Activated T-helper 1 cell treated with anti-CD3 and anti-CD28 coated beads, Interleukin-12 subunit alpha, Interleukin-12 subunit beta, Interleukin-2, Interleukin-4 antibody, amounts not matched to agents 30 ng/mL and 10 ng/mL and 1 ng/mL, durations not matched to agents 14 hours and 24 hours and 36 hours (primary cell): Measurements from ENCODE around the gene TMEM198. TPM values are rescaled to one million over a fixed set of nuclear protein-coding genes. Genes with fewer than 3 reads are reported as not detected.

Experiments
- DNase-seq: peaks from one replicate; pipeline ENCODE4 v3.0.0; 2021; ENCODE audit warnings: low spot score
- H3K27ac Mint-ChIP-seq: one replicate; pipeline ENCODE4 v1.8.0; 2021; ENCODE audit warnings: mild to moderate bottlenecking, mixed read lengths
- H3K27me3 Mint-ChIP-seq: one replicate; pipeline ENCODE4 v1.8.0; 2022; ENCODE audit warnings: mild to moderate bottlenecking, moderate library complexity, mixed read lengths; ENCODE audit not compliant: insufficient read depth
- H3K36me3 Mint-ChIP-seq: one replicate; pipeline ENCODE4 v1.8.0; 2021; ENCODE audit warnings: low read depth, mixed read lengths
- H3K4me1 Mint-ChIP-seq: one replicate; pipeline ENCODE4 v1.8.0; 2021; ENCODE audit warnings: low read depth, mixed read lengths
- H3K4me3 Mint-ChIP-seq: one replicate; pipeline ENCODE4 v1.8.0; 2021; ENCODE audit warnings: mild to moderate bottlenecking, moderate library complexity, mixed read lengths
- H3K9me3 Mint-ChIP-seq: one replicate; pipeline ENCODE4 v1.8.0; 2021; ENCODE audit warnings: mixed read lengths
- intact Hi-C: fragments of 100-400 bp; cut with micrococcal nuclease; formaldehyde crosslinking; loops from one replicate; pipeline ENCODE4 v1.15.1; 2024
- total RNA-seq: library from RNA; stranded (reverse); gene quantifications from 2 replicates; pipeline ENCODE4 v1.2.3, GENCODE V29; 2022

Gene TMEM198
- total RNA-seq, 1 donor from 2014 or later = 3.3 TPM

- Mint-ChIP-seq H3K27ac (no peak overlapping the region), H3K27me3 (peaks cover 68% of the 10 kb centered on the region), H3K4me1 (no peaks in the 10 kb centered on the region), H3K4me3 (no peak overlapping the region), H3K36me3 (no peaks in the 10 kb centered on the region), H3K9me3 (no peaks in the 10 kb centered on the region)
- no peak for DNase-seq
- intact Hi-C loops = no loop called here
Measured at GRCh38 chr2:219523031-219523671, 20.7 kb upstream of the TMEM198 start.

GRCh38 chr2:219524817-219525216 is 19.0 kb upstream of the TMEM198 start:
- DNase-seq = no peak
- Mint-ChIP-seq H3K4me3 (no peak overlapping the region), H3K4me1 (no peaks in the 10 kb centered on the region), H3K27me3 (peaks cover 72% of the 10 kb centered on the region), H3K27ac (no peak overlapping the region), H3K9me3 (no peaks in the 10 kb centered on the region), H3K36me3 (no peaks in the 10 kb centered on the region)
- intact Hi-C loops = no loop called here

GRCh38 chr2:219525533-219526232 is 18.1 kb upstream of the TMEM198 start:
- intact Hi-C loops = no loop called here
- H3K27ac Mint-ChIP-seq = no peak overlapping the region
- no peaks in the 10 kb centered on the region for H3K36me3 Mint-ChIP-seq
- H3K4me1 Mint-ChIP-seq = peaks cover 6% of the 10 kb centered on the region
- no peak overlapping the region for H3K4me3 Mint-ChIP-seq
- peaks cover 70% of the 10 kb centered on the region for H3K27me3 Mint-ChIP-seq
- no peak for DNase-seq
- H3K9me3 Mint-ChIP-seq = no peaks in the 10 kb centered on the region

- intact Hi-C loops = no loop called here
- peaks cover 6% of the 10 kb centered on the region for H3K4me1 Mint-ChIP-seq
- H3K36me3 Mint-ChIP-seq = no peaks in the 10 kb centered on the region
- no peak for DNase-seq
- H3K27ac Mint-ChIP-seq = no peak overlapping the region
- H3K9me3 Mint-ChIP-seq = no peaks in the 10 kb centered on the region
- H3K27me3 Mint-ChIP-seq = peaks cover 68% of the 10 kb centered on the region
- H3K4me3 Mint-ChIP-seq = no peak overlapping the region
Measured at GRCh38 chr2:219526320-219527075, 17.3 kb upstream of the TMEM198 start.

- Mint-ChIP-seq H3K27me3 (peaks cover 62% of the 10 kb centered on the region), H3K4me1 (peaks cover 6% of the 10 kb centered on the region)
- intact Hi-C loops = no loop called here
Measured at GRCh38 chr2:219527076-219527394, 16.8 kb upstream of the TMEM198 start.

GRCh38 chr2:219527472-219527871 is 16.4 kb upstream of the TMEM198 start:
- peaks cover 6% of the 10 kb centered on the region for H3K4me1 Mint-ChIP-seq
- peaks cover 61% of the 10 kb centered on the region for H3K27me3 Mint-ChIP-seq
- no peaks in the 10 kb centered on the region for H3K36me3 Mint-ChIP-seq
- H3K9me3 Mint-ChIP-seq = no peaks in the 10 kb centered on the region
- DNase-seq = no peak
- no peak overlapping the region for H3K27ac Mint-ChIP-seq
- intact Hi-C loops = no loop called here
- H3K4me3 Mint-ChIP-seq = no peak overlapping the region

More at GRCh38 chr2:219527076-219527394, 16.8 kb upstream of the TMEM198 start:
- Mint-ChIP-seq H3K4me3 (no peak overlapping the region), H3K36me3 (no peaks in the 10 kb centered on the region), H3K27ac (no peak overlapping the region), H3K9me3 (no peaks in the 10 kb centered on the region)
- no peak for DNase-seq

- H3K27me3 Mint-ChIP-seq = peaks cover 41% of the 10 kb centered on the region
- no peak overlapping the region for H3K4me3 Mint-ChIP-seq
- peak; percentile 74 for DNase-seq
- H3K36me3 Mint-ChIP-seq = no peaks in the 10 kb centered on the region
- H3K4me1 Mint-ChIP-seq = peaks cover 6% of the 10 kb centered on the region
- intact Hi-C loops = loop anchor here (1.0 kb wide), 5 partner anchors 21 to 127 kb away; no protein-coding TSS in a partner anchor
- H3K9me3 Mint-ChIP-seq = no peaks in the 10 kb centered on the region
- no peak overlapping the region for H3K27ac Mint-ChIP-seq
Measured at GRCh38 chr2:219530048-219530963, 13.5 kb upstream of the TMEM198 start.

GRCh38 chr2:219531639-219532377 is 12.0 kb upstream of the TMEM198 start:
- H3K4me1 Mint-ChIP-seq = peaks cover 6% of the 10 kb centered on the region
- no peaks in the 10 kb centered on the region for H3K36me3 Mint-ChIP-seq
- no peaks in the 10 kb centered on the region for H3K9me3 Mint-ChIP-seq
- no peak overlapping the region for H3K27ac Mint-ChIP-seq
- DNase-seq = no peak
- peaks cover 31% of the 10 kb centered on the region for H3K27me3 Mint-ChIP-seq
- intact Hi-C loops = no loop called here
- H3K4me3 Mint-ChIP-seq = no peak overlapping the region

- no peak overlapping the region for H3K27ac Mint-ChIP-seq
- peaks cover 6% of the 10 kb centered on the region for H3K4me1 Mint-ChIP-seq
- no peaks in the 10 kb centered on the region for H3K9me3 Mint-ChIP-seq
- intact Hi-C loops = no loop called here
- H3K4me3 Mint-ChIP-seq = no peak overlapping the region
- H3K36me3 Mint-ChIP-seq = no peaks in the 10 kb centered on the region
- no peak for DNase-seq
- H3K27me3 Mint-ChIP-seq = peaks cover 31% of the 10 kb centered on the region
Measured at GRCh38 chr2:219532378-219532649, 11.5 kb upstream of the TMEM198 start.

- Mint-ChIP-seq H3K4me1 (peaks cover 6% of the 10 kb centered on the region), H3K27me3 (peaks cover 16% of the 10 kb centered on the region), H3K27ac (no peak overlapping the region), H3K36me3 (peaks cover 2% of the 10 kb centered on the region), H3K9me3 (no peaks in the 10 kb centered on the region), H3K4me3 (no peak overlapping the region)
- DNase-seq = no peak
- intact Hi-C loops = no loop called here
Measured at GRCh38 chr2:219533930-219534661, 9.7 kb upstream of the TMEM198 start.

- Mint-ChIP-seq H3K4me3 (no peak overlapping the region), H3K27ac (no peak overlapping the region), H3K9me3 (no peaks in the 10 kb centered on the region), H3K27me3 (peaks cover under 1% of the 10 kb centered on the region), H3K4me1 (no peaks in the 10 kb centered on the region), H3K36me3 (peaks cover 7% of the 10 kb centered on the region)
- DNase-seq = no peak
- intact Hi-C loops = no loop called here
Measured at GRCh38 chr2:219536425-219536824, 7.4 kb upstream of the TMEM198 start.

GRCh38 chr2:219536967-219537366 is 6.9 kb upstream of the TMEM198 start:
- Mint-ChIP-seq H3K36me3 (peaks cover 7% of the 10 kb centered on the region), H3K27me3 (no peaks in the 10 kb centered on the region), H3K4me1 (peaks cover under 1% of the 10 kb centered on the region), H3K27ac (no peak overlapping the region), H3K9me3 (no peaks in the 10 kb centered on the region), H3K4me3 (no peak overlapping the region)
- intact Hi-C loops = no loop called here
- no peak for DNase-seq
